GM21619 (cell line): ENCODE measurements around the gene CLINT1.
A peak's percentile ranks its signal among the peaks of the same experiment; 100 is the strongest.
"Not testable (repeated sequence)": the region's sequence is repeated elsewhere in the genome, so short reads cannot be mapped to it uniquely, and the experiment has no call there.

Experiments
- ATAC-seq: cut with Tn5 transposase; IDR thresholded peaks from one replicate; pipeline ENCODE4 v1.9.1; 2021; ENCODE audit not compliant: unreplicated experiment

Gene CLINT1

GRCh38 chr5:157858527-157859226, at the start of gene CLINT1:
Gene CLINT1 (minus strand): TSS chr5:157859145. CDS start chr5:157858970, 175 bp downstream.
- ATAC-seq, result peak; percentile 49

GRCh38 chr5:157908459-157908858, 49.5 kb upstream of the CLINT1 start:
- ATAC-seq, result no peak

GRCh38 chr5:157907479-157907878, 48.5 kb upstream of the CLINT1 start:
- no peak for ATAC-seq

- no peak for ATAC-seq
These were observed 44.1 kb upstream of the CLINT1 start for GRCh38 chr5:157903117-157903450.

GRCh38 chr5:157902449-157903116, 43.6 kb upstream of the CLINT1 start:
- no peak for ATAC-seq

GRCh38 chr5:157900644-157901043, 41.7 kb upstream of the CLINT1 start:
- peak; percentile 77 for ATAC-seq

GRCh38 chr5:157893611-157894010, 34.7 kb upstream of the CLINT1 start:
- no peak for ATAC-seq

- ATAC-seq, result no peak
These were observed 34.0 kb upstream of the CLINT1 start for GRCh38 chr5:157892974-157893373.

GRCh38 chr5:157890836-157891597, 32.1 kb upstream of the CLINT1 start:
- no peak for ATAC-seq

- no peak for ATAC-seq
These were observed 30.0 kb upstream of the CLINT1 start for GRCh38 chr5:157888814-157889532.

- ATAC-seq, result no peak
These were observed 27.9 kb upstream of the CLINT1 start for GRCh38 chr5:157886796-157887380.

GRCh38 chr5:157885051-157885450, 26.1 kb upstream of the CLINT1 start:
- ATAC-seq, result not testable (repeated sequence)

GRCh38 chr5:157881498-157881897, 22.6 kb upstream of the CLINT1 start:
- not testable (repeated sequence) for ATAC-seq

GRCh38 chr5:157877821-157878220, 18.9 kb upstream of the CLINT1 start:
- ATAC-seq, result no peak

- ATAC-seq, result no peak
These were observed 15.9 kb upstream of the CLINT1 start for GRCh38 chr5:157874861-157875260.

- no peak for ATAC-seq
These were observed 12.2 kb upstream of the CLINT1 start for GRCh38 chr5:157870837-157871834.

GRCh38 chr5:157867751-157868387, 8.9 kb upstream of the CLINT1 start:
- no peak for ATAC-seq

GRCh38 chr5:157866536-157866935, 7.6 kb upstream of the CLINT1 start:
- ATAC-seq, result no peak

- ATAC-seq, result no peak
These were observed 6.8 kb upstream of the CLINT1 start for GRCh38 chr5:157865781-157866180.
